ENCODE measurements around the gene ERC1. TPM values are rescaled to one million over a fixed set of nuclear protein-coding genes. Genes with fewer than 3 reads are reported as not detected.

Gene ERC1
- polyA plus RNA-seq, 2 of the 4 experiments (the other 2 are of a cell fraction), result 14.2 to 20.9 TPM

DNA sequence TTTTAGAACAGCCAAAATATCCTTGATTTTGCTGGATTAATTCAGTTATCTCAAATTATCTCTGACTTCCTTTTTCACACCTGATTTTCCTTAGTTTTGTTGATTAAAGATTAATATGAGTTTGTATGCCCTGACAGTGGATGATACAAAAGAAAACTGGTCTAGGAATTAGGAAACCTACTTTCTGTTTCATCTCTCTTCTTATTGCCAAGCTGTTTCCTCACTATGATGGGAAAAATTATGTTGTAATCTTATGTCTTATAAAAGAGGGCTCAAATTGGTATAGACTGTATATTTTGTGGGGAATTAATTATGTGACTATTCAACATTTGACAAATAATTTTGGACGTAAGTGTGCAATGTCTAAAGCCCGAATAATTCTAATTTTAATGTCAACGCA lies 331.8 kb downstream of the ERC1 start:
- no peak for DNase-seq (ENCODE audit: low read depth in 1 of 2, low spot score in 1 of 2)
- no peak for TF ChIP-seq JUNB (IDR thresholded peaks at IDR 0.05)
- TF ChIP-seq, protein P1, sequence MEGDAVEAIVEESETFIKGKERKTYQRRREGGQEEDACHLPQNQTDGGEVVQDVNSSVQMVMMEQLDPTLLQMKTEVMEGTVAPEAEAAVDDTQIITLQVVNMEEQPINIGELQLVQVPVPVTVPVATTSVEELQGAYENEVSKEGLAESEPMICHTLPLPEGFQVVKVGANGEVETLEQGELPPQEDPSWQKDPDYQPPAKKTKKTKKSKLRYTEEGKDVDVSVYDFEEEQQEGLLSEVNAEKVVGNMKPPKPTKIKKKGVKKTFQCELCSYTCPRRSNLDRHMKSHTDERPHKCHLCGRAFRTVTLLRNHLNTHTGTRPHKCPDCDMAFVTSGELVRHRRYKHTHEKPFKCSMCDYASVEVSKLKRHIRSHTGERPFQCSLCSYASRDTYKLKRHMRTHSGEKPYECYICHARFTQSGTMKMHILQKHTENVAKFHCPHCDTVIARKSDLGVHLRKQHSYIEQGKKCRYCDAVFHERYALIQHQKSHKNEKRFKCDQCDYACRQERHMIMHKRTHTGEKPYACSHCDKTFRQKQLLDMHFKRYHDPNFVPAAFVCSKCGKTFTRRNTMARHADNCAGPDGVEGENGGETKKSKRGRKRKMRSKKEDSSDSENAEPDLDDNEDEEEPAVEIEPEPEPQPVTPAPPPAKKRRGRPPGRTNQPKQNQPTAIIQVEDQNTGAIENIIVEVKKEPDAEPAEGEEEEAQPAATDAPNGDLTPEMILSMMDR (IDR thresholded peaks at IDR 0.05), result no peak
- no peak for TF ChIP-seq CHD4 (IDR thresholded peaks at IDR 0.05; ENCODE audit: borderline replicate concordance)
- TF ChIP-seq ZNF302 (CRISPR knock-in tag; IDR thresholded peaks at IDR 0.05), result no peak
- no peak for TF ChIP-seq EHF (CRISPR knock-in tag; IDR thresholded peaks at IDR 0.05)
- TF ChIP-seq, protein P2, sequence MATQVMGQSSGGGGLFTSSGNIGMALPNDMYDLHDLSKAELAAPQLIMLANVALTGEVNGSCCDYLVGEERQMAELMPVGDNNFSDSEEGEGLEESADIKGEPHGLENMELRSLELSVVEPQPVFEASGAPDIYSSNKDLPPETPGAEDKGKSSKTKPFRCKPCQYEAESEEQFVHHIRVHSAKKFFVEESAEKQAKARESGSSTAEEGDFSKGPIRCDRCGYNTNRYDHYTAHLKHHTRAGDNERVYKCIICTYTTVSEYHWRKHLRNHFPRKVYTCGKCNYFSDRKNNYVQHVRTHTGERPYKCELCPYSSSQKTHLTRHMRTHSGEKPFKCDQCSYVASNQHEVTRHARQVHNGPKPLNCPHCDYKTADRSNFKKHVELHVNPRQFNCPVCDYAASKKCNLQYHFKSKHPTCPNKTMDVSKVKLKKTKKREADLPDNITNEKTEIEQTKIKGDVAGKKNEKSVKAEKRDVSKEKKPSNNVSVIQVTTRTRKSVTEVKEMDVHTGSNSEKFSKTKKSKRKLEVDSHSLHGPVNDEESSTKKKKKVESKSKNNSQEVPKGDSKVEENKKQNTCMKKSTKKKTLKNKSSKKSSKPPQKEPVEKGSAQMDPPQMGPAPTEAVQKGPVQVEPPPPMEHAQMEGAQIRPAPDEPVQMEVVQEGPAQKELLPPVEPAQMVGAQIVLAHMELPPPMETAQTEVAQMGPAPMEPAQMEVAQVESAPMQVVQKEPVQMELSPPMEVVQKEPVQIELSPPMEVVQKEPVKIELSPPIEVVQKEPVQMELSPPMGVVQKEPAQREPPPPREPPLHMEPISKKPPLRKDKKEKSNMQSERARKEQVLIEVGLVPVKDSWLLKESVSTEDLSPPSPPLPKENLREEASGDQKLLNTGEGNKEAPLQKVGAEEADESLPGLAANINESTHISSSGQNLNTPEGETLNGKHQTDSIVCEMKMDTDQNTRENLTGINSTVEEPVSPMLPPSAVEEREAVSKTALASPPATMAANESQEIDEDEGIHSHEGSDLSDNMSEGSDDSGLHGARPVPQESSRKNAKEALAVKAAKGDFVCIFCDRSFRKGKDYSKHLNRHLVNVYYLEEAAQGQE (IDR thresholded peaks at IDR 0.05), result no peak
- TF ChIP-seq MAFK (IDR thresholded peaks at IDR 0.05; ENCODE audit: partially characterized antibody), result no peak
- no peak for TF ChIP-seq CHD2 (IDR thresholded peaks at IDR 0.05; ENCODE audit: low read length, partially characterized antibody)
- TF ChIP-seq KDM1A (IDR thresholded peaks at IDR 0.05; ENCODE audit: low read depth), result no peak
- TF ChIP-seq, protein P3, sequence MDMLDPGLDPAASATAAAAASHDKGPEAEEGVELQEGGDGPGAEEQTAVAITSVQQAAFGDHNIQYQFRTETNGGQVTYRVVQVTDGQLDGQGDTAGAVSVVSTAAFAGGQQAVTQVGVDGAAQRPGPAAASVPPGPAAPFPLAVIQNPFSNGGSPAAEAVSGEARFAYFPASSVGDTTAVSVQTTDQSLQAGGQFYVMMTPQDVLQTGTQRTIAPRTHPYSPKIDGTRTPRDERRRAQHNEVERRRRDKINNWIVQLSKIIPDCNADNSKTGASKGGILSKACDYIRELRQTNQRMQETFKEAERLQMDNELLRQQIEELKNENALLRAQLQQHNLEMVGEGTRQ (IDR thresholded peaks at IDR 0.05), result no peak
- no peak for TF ChIP-seq FOSL2 (IDR thresholded peaks at IDR 0.05)
- TF ChIP-seq FOSL2 (CRISPR knock-in tag; IDR thresholded peaks at IDR 0.05), result no peak
- ATAC-seq, result no peak
- peaks cover 8% of the 10 kb centered on the region; the same call in 1 of the 3 replicates for H3K4me1 ChIP-seq
- no peak overlapping the region for H3K27ac ChIP-seq
- no peaks in the 10 kb centered on the region for H3K9me3 ChIP-seq
- WGBS (ENCODE audit: missing lambda C conversion rate), result 95% methylated on average over 3 of the region's 3 CpGs
- no peak overlapping the region for H3K4me2 ChIP-seq
- FAIRE-seq, result no peak
- ChIA-PET POLR2A (interaction anchor here (0.5 kb wide), 1 partner anchor 103 kb away, joined by 3 read pairs; no protein-coding TSS in a partner anchor), CTCF (interaction anchor here (2.0 kb wide), 1 partner anchor 205 kb away, joined by 7 read pairs; no protein-coding TSS in a partner anchor)
- no peak overlapping the region for H3K4me3 ChIP-seq

DNA sequence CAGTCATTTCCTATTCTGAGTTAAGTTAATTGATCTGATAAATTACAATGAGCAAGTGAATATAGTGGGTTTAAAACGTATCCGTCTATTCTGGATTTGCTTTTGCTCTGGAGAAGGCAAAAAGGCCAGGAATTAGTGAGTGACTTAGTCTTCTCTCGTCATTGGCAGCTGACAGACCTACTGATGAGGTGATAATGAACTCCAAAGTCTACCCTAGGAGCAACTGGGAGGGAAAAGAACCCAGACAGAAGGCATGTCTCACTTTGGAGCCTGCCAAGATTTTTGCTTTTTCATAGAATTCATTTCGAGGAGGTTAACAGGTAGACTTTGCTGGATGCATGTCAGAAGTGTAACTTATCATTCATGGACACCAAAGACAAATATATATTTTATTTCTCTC lies 333.1 kb downstream of the ERC1 start:
- POLR2A ChIA-PET, result no interaction called here
- TF ChIP-seq NFE2L2 (conservative IDR thresholded peaks at IDR 0.05; ENCODE audit: low read length) (no peak), ZFP36 (IDR thresholded peaks at IDR 0.05; ENCODE audit: borderline replicate concordance, partially characterized antibody) (no peak), JUN (IDR thresholded peaks at IDR 0.05) (no peak), ESRRA (IDR thresholded peaks at IDR 0.05; ENCODE audit: borderline replicate concordance, low read length) (no peak), EHF (CRISPR knock-in tag; IDR thresholded peaks at IDR 0.05) (no peak), PHF8 (IDR thresholded peaks at IDR 0.05; ENCODE audit: borderline replicate concordance, low read depth) (no peak), CEBPB (IDR thresholded peaks at IDR 0.05) (no peak)
- TF ChIP-seq, protein P4, sequence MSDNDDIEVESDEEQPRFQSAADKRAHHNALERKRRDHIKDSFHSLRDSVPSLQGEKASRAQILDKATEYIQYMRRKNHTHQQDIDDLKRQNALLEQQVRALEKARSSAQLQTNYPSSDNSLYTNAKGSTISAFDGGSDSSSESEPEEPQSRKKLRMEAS (IDR thresholded peaks at IDR 0.05), result no peak
- TF ChIP-seq, protein P2 (IDR thresholded peaks at IDR 0.05), result no peak
- ATAC-seq (no peak), DNase-seq (ENCODE audit: low read depth in 1 of 2, low spot score in 1 of 2) (no peak), FAIRE-seq (no peak)
- CTCF ChIA-PET, result interaction anchor here (1.0 kb wide), 1 partner anchor 206 kb away, joined by 3 read pairs; no protein-coding TSS in a partner anchor
- Histone ChIP-seq H3K4me3 (no peak overlapping the region), H3K4me1 (peaks cover 8% of the 10 kb centered on the region; the same call in 1 of the 3 replicates), H3K4me2 (no peak overlapping the region), H3K27ac (no peak overlapping the region), H3K9me3 (no peaks in the 10 kb centered on the region)
- WGBS (ENCODE audit: missing lambda C conversion rate), result 91% methylated on average over 4 of the region's 4 CpGs
